HepG2 (cell line): ENCODE measurements around the gene ZBTB7B. TPM values are rescaled to one million over a fixed set of nuclear protein-coding genes. Genes with fewer than 3 reads are reported as not detected.

Experiments
- ATF2 ChIP-seq: sonication (generic); formaldehyde crosslinking; IDR thresholded peaks from 2 replicates; pipeline ENCODE4 v1.4.0; 2020; ENCODE audit warnings: missing genetic modification reagents
- ERF ChIP-seq: IDR thresholded peaks from 2 replicates; pipeline ENCODE4 v1.6.1; 2018; ENCODE audit warnings: missing biosample characterization, missing genetic modification reagents
- GZF1 ChIP-seq: sonication (generic); formaldehyde crosslinking; IDR thresholded peaks from 2 replicates; pipeline ENCODE4 v1.5.1; 2020; ENCODE audit warnings: mild to moderate bottlenecking, missing genetic modification reagents
- HMGXB3 ChIP-seq: sonication (generic); formaldehyde crosslinking; IDR thresholded peaks from 2 replicates; pipeline ENCODE4 v1.4.0; 2020; ENCODE audit warnings: missing genetic modification reagents, borderline replicate concordance
- MAZ ChIP-seq, 2 experiments: sonication (generic) in 1 of 2; formaldehyde crosslinking in 1 of 2; IDR thresholded peaks; 2 replicates each; pipeline versions ENCODE4 v1.5.0 to v1.6.1; 2012 to 2020; ENCODE audit warnings: low read depth in 2 of 2, mild to moderate bottlenecking in 2 of 2, borderline replicate concordance in 1 of 2, improper control_type of control experiment in 1 of 2, low read length in 1 of 2, missing genetic modification reagents in 1 of 2, moderate library complexity in 1 of 2
- PHF21A ChIP-seq: sonication (generic); formaldehyde crosslinking; IDR thresholded peaks from 2 replicates; pipeline ENCODE4 v1.5.0; 2020; ENCODE audit warnings: mild to moderate bottlenecking, missing genetic modification reagents
- TMF1 ChIP-seq: sonication (generic); formaldehyde crosslinking; IDR thresholded peaks from 2 replicates; pipeline ENCODE4 v1.8.1; 2022; ENCODE audit warnings: low read depth, missing genetic modification reagents
- USF2 ChIP-seq, 2 experiments: sonication (generic) in 1 of 2; formaldehyde crosslinking in 1 of 2; IDR thresholded peaks; 2 replicates each; pipeline versions ENCODE4 v1.5.1 to v1.6.1; 2011 to 2020; ENCODE audit warnings: borderline replicate concordance in 1 of 2, low read depth in 1 of 2, low read length in 1 of 2, mild to moderate bottlenecking in 1 of 2, missing genetic modification reagents in 1 of 2, moderate library complexity in 1 of 2
- ZBTB1 ChIP-seq: sonication (generic); formaldehyde crosslinking; IDR thresholded peaks from 2 replicates; pipeline ENCODE4 v1.4.0; 2020; ENCODE audit warnings: missing genetic modification reagents, borderline replicate concordance
- ZBTB25 ChIP-seq: IDR thresholded peaks from 2 replicates; pipeline ENCODE4 v1.6.1; 2018; ENCODE audit warnings: missing genetic modification reagents
- ZBTB3 ChIP-seq: sonication (generic); formaldehyde crosslinking; IDR thresholded peaks from 2 replicates; pipeline ENCODE4 v1.4.0; 2020; ENCODE audit warnings: low read depth, mild to moderate bottlenecking, moderate library complexity, missing genetic modification reagents, borderline replicate concordance
- ZBTB34 ChIP-seq: sonication (generic); formaldehyde crosslinking; IDR thresholded peaks from 2 replicates; pipeline ENCODE4 v1.8.0; 2022; ENCODE audit warnings: mild to moderate bottlenecking, missing genetic modification reagents
- ZNF317 ChIP-seq: sonication (generic); formaldehyde crosslinking; IDR thresholded peaks from 2 replicates; pipeline ENCODE4 v1.5.0; 2020; ENCODE audit warnings: mild to moderate bottlenecking, missing genetic modification reagents
- ZNF335 ChIP-seq: sonication (generic); formaldehyde crosslinking; IDR thresholded peaks from 2 replicates; pipeline ENCODE4 v1.4.0; 2020; ENCODE audit warnings: missing genetic modification reagents
- polyA plus RNA-seq, 8 experiments: library from polyadenylated mRNA; depleted of rRNA in 3 of 8; stranded (reverse) in 7 of 8; unstranded in 1 of 8; fragments of >200 nt; fragmentation: Illumina TruSeq in 4 of 8; extraction: Trizol in 4 of 8; gene quantifications; 2 replicates each; pipeline versions ENCODE4 v1.2.1 to v1.2.3, GENCODE V29; 2011 to 2016; ENCODE audit warnings: low read depth in 4 of 8, missing spikeins in 1 of 8, mixed read lengths in 1 of 8; ENCODE audit not compliant: insufficient read depth in 1 of 8
- total RNA-seq, 5 experiments: library from RNA; depleted of rRNA; stranded (reverse); fragments of >200 nt; fragmentation: Illumina TruSeq; extraction: Trizol; gene quantifications; 2 replicates each; pipeline ENCODE4 v1.2.3, GENCODE V29; 2016; ENCODE audit warnings: low read depth in 1 of 5

The ZBTB7B gene
- total and polyA plus RNA-seq, 2 of the 13 experiments (the other 11 are each of a cell fraction or from before 2014, with no cell fraction given), result 15.5 to 17.5 TPM

- TF ChIP-seq PHF21A (CRISPR knock-in tag) (no peak; the same call in 1 of the 2 replicates), HMGXB3 (CRISPR knock-in tag) (peak; percentile 99), USF2 (IDR thresholded peaks at IDR 0.05; ENCODE audit: low read depth, low read length) (no peak), USF2 (CRISPR knock-in tag; IDR thresholded peaks at IDR 0.05; ENCODE audit: borderline replicate concordance) (0 out of 2 replicates have a peak, but pooled peaks have one; percentile 16), GZF1 (CRISPR knock-in tag) (no peak), TMF1 (peak; percentile 60; the same call in 1 of the 2 replicates), ZNF335 (CRISPR knock-in tag) (no peak; the same call in 1 of the 2 replicates), ZNF317 (CRISPR knock-in tag) (peak; percentile 77; the same call in 1 of the 2 replicates), ZBTB3 (0 out of 2 replicates have a peak, but pooled peaks have one; percentile 21), ZBTB34 (CRISPR knock-in tag) (no peak), ZBTB25 (CRISPR knock-in tag) (no peak), ERF (CRISPR knock-in tag) (peak; percentile 53; the same call in 1 of the 2 replicates), MAZ (IDR thresholded peaks at IDR 0.05; ENCODE audit: borderline replicate concordance, low read depth, low read length) (no peak), MAZ (CRISPR knock-in tag; IDR thresholded peaks at IDR 0.05; ENCODE audit: low read depth) (peak; percentile 56), ATF2 (CRISPR knock-in tag) (no peak), ZBTB1 (CRISPR knock-in tag) (no peak)
Observed at GRCh38 chr1:154974102-154974807, 28.3 kb upstream of the ZBTB7B start, which contains the start of gene CKS1B (continued).
